Astrocyte of the cerebellum (primary cell): ENCODE data around the gene GPALPP1.
"Not testable (repeated sequence)": the region's sequence is repeated elsewhere in the genome, so short reads cannot be mapped to it uniquely, and the experiment has no call there.

Experiments
- DNase-seq: peaks from one replicate; pipeline ENCODE4 v3.0.0-alpha.2; 2011; ENCODE audit warnings: low read depth
- H3K4me3 ChIP-seq: 2 replicates; pipeline ENCODE4 v1.5.1; 2011; ENCODE audit warnings: mild to moderate bottlenecking, low read depth, low read length, moderate library complexity
- CTCF ChIP-seq: IDR thresholded peaks from 2 replicates; pipeline ENCODE4 v1.5.1; 2012; ENCODE audit warnings: low read length, low read depth, moderate library complexity, mild to moderate bottlenecking; ENCODE audit errors: missing control alignments
- in situ Hi-C: cut with HindIII; loops from 2 replicates; pipeline ENCODE4 v1.10.0; 2017; ENCODE audit warnings: low sequenced_read_pairs

The GPALPP1 gene

GRCh38 chr13:45051315-45051714 lies 62.0 kb downstream of the GPALPP1 start:
- DNase-seq: no peak
- no peak overlapping the region for H3K4me3 ChIP-seq
- no peak for TF ChIP-seq CTCF
- in situ Hi-C loops: no loop called here

- no peak for TF ChIP-seq CTCF
- peak overlapping the region; percentile 9 for H3K4me3 ChIP-seq
- DNase-seq: peak; percentile 89
- in situ Hi-C loops: no loop called here
Observed at GRCh38 chr13:45055198-45055901, 66.0 kb downstream of the GPALPP1 start.

GRCh38 chr13:45055902-45056648 lies 66.7 kb downstream of the GPALPP1 start:
- in situ Hi-C loops: no loop called here
- no peak for TF ChIP-seq CTCF
- DNase-seq: peak; percentile 88
- peak overlapping the region; percentile 19 for H3K4me3 ChIP-seq

GRCh38 chr13:45060062-45060461 lies 70.7 kb downstream of the GPALPP1 start:
- in situ Hi-C loops: no loop called here
- no peak for DNase-seq
- TF ChIP-seq CTCF: no peak
- no peak overlapping the region for H3K4me3 ChIP-seq

- no peak for TF ChIP-seq CTCF
- in situ Hi-C loops: no loop called here
- H3K4me3 ChIP-seq: no peak overlapping the region
- DNase-seq: peak; percentile 59
Observed at GRCh38 chr13:45063261-45063860, 74.0 kb downstream of the GPALPP1 start.

GRCh38 chr13:45063889-45064288 lies 74.6 kb downstream of the GPALPP1 start:
- DNase-seq, H3K4me3 ChIP-seq, in situ Hi-C loops: not testable (repeated sequence)

- no peak for TF ChIP-seq CTCF
- in situ Hi-C loops: no loop called here
- DNase-seq: no peak
- H3K4me3 ChIP-seq: no peak overlapping the region
Observed at GRCh38 chr13:45064889-45065288, 75.6 kb downstream of the GPALPP1 start.
